GM21526 (cell line): ENCODE measurements around the gene IL1RAP.

ENCODE experiments used
- ATAC-seq: cut with Tn5 transposase; IDR thresholded peaks from one replicate; pipeline ENCODE4 v1.9.1; 2021; ENCODE audit warnings: moderate library complexity; ENCODE audit not compliant: unreplicated experiment, low FRiP score

The IL1RAP gene

DNA sequence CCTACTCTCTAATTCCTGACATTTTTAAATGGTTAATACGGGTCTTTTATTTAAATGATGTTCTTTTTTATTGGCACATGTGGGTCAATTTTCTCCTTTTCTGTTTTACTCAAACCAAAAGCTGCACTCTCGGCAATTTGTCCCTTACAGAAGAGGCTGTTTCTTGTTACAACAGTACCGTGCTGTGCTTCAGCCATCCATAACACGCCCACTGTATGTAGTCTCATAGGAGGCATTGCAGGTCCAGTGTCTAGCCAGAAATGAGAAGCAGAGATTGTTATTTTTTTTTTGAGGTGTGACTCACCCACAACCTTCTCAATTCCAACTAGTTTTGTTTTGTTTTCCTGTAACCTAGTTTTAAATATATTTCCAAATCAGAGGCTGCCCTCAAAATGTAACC is 184.0 kb downstream of the IL1RAP start:
- ATAC-seq: no peak

DNA sequence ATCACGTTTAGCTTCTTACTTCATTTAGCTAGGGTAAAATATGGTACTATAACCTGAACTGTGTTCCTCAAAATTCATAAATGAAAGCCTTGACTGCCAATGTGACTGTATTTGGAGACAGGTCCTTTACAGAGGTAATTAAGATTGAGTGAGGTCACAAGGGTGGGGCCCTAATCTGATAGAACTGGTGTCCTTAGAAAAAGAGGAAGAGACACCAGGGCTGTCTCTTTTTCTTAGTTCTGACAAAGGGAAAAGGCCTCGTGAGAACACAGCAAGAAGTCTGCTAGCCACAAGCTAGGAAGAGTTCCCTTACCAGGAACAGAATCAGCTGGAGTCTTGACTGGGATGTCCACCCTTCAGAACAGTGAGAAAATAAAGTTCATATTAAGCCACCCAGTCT is 185.9 kb downstream of the IL1RAP start:
- no peak for ATAC-seq

DNA sequence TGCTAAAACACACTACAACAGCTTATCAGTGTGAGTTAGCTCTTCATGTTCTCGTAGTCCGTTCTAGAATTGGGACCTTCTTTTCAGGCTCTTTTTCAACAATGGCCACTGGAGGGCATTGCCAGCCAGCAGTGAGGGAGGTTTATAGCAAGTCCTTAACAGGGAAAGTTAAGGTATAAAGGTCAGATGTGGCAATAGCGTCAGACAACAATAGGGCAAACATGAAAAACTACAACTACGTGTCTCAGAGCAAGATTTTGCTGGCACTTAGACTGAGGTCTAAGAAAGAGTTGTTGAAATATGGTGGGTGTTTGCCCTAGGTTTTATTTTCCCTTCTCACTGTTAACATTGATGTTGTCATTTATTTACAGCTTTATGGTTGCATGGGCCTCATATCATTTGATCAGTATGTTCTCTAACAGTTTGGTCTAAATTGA is 187.2 kb downstream of the IL1RAP start:
- no peak for ATAC-seq

DNA sequence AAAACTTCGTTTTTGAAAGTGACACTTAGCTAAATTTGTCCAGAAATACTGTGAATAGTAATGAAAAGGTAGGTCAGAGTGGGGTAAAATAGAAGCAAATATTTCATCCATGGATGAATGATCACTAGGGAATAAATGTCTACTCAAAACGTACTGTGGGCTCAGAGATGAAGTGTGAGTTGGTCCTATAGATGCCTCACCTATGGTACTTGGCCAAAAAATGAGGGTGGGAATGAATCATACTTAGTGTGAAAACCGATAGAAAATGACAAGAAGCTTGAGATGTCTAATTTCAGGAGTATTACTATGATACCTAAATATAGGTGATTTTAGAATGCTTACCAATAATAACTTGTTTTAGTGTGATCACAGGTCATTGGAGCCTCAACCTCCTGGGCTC is 192.7 kb downstream of the IL1RAP start:
- ATAC-seq: no peak
